Posterior cingulate gyrus (tissue), 11 donors: Measurements from ENCODE around the gene MCTP2.
A peak's percentile ranks its signal among the peaks of the same experiment; 100 is the strongest.
"Not testable (repeated sequence)": the region's sequence is repeated elsewhere in the genome, so short reads cannot be mapped to it uniquely, and the experiment has no call there.

Source experiments
- DNase-seq, 10 donors: peaks; one replicate each; pipeline versions ENCODE4 v3.0.0 to v3.0.0-alpha.2; 2020 to 2021; ENCODE audit warnings: mixed read lengths in 3 of 10
- intact Hi-C: fragments of 100-400 bp; cut with DNase I; formaldehyde crosslinking; loops from one replicate; pipeline ENCODE4 v1.15.1; 2023

Gene MCTP2

GRCh38 chr15:94485148-94485719 lies 253.9 kb downstream of the MCTP2 start:
- peak in 1 of 10 donors; percentile 50 for DNase-seq
- intact Hi-C loops: no loop called here

DNA sequence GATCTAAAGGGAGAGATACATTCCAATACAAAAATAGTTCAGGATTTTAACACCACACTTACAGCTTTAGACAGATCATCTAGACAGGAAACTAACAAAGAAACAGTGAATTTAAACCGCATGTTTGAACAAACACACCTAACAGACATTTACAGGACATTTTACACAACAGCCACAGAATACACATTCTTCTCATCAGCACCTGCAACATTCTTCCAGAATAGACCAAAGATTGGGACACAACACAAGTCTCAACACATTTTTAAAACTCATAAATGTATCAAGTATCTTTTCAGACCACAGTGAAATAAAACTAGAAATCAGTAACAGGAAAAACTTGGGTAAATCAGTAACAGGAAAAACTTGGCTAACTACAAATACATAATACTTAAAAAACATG lies 256.3 kb downstream of the MCTP2 start:
- no peak for DNase-seq
- intact Hi-C loops: no loop called here

GRCh38 chr15:94493176-94493575 lies 261.8 kb downstream of the MCTP2 start:
- no peak for DNase-seq
- intact Hi-C loops: no loop called here

DNA sequence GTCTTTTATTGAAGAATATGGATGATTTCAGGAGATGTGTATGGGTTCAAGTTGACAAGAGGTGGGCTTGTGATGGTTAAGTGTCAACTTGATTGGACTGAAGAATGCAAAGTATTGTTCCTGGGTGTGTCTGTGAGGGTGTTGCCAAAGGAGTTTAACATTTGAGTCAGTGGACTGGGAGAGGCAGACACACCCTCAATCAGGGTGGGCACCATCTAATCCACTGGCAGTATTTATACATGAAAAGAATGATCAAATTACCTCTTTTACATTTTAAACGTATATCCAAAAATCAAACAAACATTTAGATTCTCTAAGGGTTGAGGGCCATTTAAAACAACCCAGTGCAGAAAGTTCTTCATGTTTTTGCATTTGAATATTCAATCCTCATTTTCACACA lies 262.2 kb downstream of the MCTP2 start:
- DNase-seq, intact Hi-C loops: not testable (repeated sequence)

DNA sequence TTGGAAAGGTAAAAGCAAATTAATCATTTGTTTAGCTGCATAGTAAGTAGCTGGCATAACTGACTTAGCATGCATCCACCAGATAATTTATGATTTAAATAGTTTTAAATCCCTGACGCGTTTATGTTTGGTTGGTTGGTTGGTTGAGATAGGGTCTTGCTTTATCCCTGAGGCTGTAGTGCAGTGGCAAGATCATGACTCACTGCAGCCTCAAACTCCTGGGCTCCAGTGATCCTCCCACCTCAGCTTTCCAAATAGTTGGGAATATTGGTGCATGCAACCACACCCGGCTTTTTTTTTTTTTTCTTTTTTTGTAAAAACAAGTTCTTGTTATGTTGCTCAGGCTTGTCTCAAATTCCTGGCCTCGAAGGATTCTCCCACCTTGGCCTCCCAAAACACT lies 263.4 kb downstream of the MCTP2 start:
- intact Hi-C loops: no loop called here
- no peak for DNase-seq

DNA sequence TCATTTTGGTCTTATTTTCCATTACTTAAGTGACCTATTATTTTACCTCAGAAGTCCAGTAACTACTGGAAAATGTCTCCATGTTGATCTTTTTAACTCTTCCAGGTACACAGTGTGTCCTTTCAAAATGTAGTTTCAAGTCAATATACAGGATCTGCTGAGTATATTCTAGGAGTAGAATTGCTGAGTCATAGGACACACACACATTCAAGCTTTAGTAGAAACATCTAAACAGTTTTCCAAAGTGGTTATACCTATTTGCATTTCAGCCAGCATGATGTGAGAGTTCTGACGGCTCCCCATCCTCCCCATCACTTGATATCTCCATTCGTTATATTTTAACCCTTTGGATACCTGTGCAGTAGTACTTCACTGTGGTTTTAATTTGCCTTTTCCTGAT lies 271.9 kb downstream of the MCTP2 start:
- intact Hi-C loops: no loop called here
- DNase-seq: no peak

DNA sequence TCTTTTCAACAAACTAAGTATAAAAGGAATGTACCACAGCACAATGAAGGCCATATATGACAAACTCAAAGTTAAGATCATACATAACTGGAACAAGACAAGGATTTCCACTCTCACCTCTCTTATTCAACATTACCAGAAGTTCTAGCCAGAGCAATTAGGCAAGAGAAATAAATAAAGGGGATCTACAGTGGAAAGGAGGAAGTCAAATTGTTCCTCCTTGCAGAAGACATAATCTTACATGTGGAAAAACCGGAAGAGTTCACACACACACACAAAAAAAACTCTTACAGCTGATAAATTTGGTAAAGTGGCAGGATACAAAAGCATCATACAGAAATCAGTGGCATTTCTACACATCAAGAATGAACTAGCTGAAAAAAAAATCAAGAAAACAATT lies 277.9 kb downstream of the MCTP2 start:
- intact Hi-C loops: no loop called here
- DNase-seq: no peak

DNA sequence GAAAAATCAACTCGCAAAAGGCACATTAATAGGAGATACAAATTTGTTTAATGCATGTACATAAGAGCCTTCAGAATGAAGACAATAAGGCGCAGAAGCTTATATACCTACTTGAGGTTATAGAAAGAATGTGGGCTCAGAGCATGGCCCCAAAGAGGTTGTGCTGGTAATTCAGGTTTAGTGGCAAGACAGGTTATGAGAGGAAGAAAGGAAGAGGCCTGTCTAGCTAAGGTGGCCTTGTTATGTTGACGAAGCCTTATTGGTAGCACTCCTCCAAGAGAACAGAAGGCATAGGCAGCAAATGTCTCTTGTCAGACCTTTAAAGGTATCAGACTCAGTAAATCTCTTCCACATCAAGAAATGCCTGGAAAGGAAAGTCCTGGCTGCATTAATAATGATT lies 290.8 kb downstream of the MCTP2 start:
- intact Hi-C loops: no loop called here
- DNase-seq: no peak

- no peak for DNase-seq
- intact Hi-C loops: no loop called here
These were observed 292.5 kb downstream of the MCTP2 start for GRCh38 chr15:94523873-94524272.

DNA sequence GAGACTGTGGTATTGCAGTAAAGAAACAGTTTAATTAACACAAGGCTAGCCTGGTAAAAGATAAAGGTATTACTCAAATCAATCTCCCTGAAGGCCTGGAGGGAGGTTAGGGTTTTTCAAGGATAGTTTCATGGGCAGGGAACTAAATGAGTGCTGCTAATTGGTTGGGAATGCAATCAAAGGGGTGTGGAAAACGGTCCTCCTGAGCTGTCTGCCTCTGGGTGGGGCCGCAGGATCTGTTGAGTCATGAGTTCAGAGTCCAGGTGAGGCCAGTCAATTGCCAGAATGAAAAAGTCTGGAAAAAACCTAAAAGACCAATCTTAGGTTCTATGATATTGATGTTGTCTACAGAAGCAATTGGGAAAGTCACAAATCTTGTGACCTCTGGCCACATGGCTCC lies 293.2 kb downstream of the MCTP2 start:
- DNase-seq: no peak
- intact Hi-C loops: no loop called here

DNA sequence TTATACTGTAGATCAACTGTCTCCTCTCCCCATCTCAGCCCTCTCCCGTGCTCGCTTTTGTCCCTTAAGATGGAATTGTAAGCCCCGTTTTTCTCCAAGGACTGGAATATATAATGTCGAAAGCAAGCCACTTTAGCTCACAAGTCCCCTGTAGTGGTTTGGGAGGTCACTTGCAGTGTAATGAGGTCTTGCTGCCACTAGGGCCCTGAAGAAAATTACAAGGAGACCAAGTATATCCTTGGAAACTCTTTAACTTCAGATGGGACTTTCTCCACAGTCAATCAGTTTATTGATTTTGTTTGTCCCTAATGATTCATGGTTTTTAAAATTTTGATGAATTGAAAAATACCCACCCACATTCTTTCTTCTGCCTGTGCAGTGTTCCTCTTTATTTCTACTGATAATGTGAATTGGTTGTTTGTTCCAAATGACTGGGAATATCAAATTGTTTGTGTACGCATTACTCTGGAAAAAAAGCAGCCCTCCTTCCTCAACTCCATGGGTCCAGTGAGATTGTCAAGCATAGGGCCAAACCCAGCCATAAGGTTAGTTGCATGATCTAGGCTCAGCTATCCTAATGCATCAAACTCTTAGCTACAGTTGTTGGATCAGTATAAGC lies 294.8 kb downstream of the MCTP2 start:
- intact Hi-C loops: no loop called here

GRCh38 chr15:94532226-94532625 lies 300.9 kb downstream of the MCTP2 start:
- DNase-seq: no peak
- intact Hi-C loops: no loop called here

More for the DNA sequence above, 294.8 kb downstream of the MCTP2 start:
- no peak for DNase-seq
